ENCODE results near the gene TNFSF13. TPM values are rescaled to one million over a fixed set of nuclear protein-coding genes. Genes with fewer than 3 reads are reported as not detected.

TNFSF13 gene
- total and polyA plus RNA-seq, 2 of the 8 experiments (the other 6 are each of a cell fraction or from before 2014, with no cell fraction given), result 2.1 to 2.6 TPM

- no peak for TF ChIP-seq SIX5 (IDR thresholded peaks at IDR 0.05; ENCODE audit: low read depth, low read length)
- TF ChIP-seq CEBPB (IDR thresholded peaks at IDR 0.05; ENCODE audit: low read depth, low read length), result no peak
- TF ChIP-seq EGR1 (IDR thresholded peaks at IDR 0.05; ENCODE audit: borderline replicate concordance, low read depth, low read length), result no peak
- no peak for TF ChIP-seq SIN3A (conservative IDR thresholded peaks at IDR 0.05 in 1 of 2, IDR thresholded peaks at IDR 0.05 in 1 of 2; ENCODE audit: low read depth in 1 of 2, low read length in 2 of 2)
- TF ChIP-seq RBBP5 (IDR thresholded peaks at IDR 0.05; ENCODE audit: borderline replicate concordance, low read depth, low read length), result no peak
- TF ChIP-seq NRF1 (IDR thresholded peaks at IDR 0.05; ENCODE audit: low read depth, low read length), result no peak
- TF ChIP-seq KDM5A (IDR thresholded peaks at IDR 0.05; ENCODE audit: low read length), result no peak
- TF ChIP-seq CBX8 (IDR thresholded peaks at IDR 0.05; ENCODE audit: borderline replicate concordance, low read depth, low read length), result no peak
- TF ChIP-seq RFX5 (IDR thresholded peaks at IDR 0.05; ENCODE audit: borderline replicate concordance, low read depth, low read length), result no peak
- no peak for TF ChIP-seq JUN (IDR thresholded peaks at IDR 0.05; ENCODE audit: low read depth, low read length)
These were observed 34.0 kb downstream of the TNFSF13 start (continued) for GRCh38 chr17:7592422-7593021.

All from H1 (cell line).